ENCODE data around the gene PAXX. TPM values are rescaled to one million over a fixed set of nuclear protein-coding genes. Genes with fewer than 3 reads are reported as not detected.

Gene PAXX
- total RNA-seq, 1 experiment from 2014 or later = 27.8 TPM

GRCh38 chr9:136958473-136958872 lies 33.7 kb upstream of the PAXX start:
- Histone ChIP-seq H3K4me1 (peaks cover 3% of the 10 kb centered on the region; the same call in 1 of the 2 replicates), H3K36me3 (no peaks in the 10 kb centered on the region), H3K9me3 (replicated peaks) (no peaks in the 10 kb centered on the region), H3K27me3 (peaks cover 50% of the 10 kb centered on the region), H3K27ac (no peak overlapping the region), H3K4me3 (no peak overlapping the region)
- DNase-seq = no peak

GRCh38 chr9:136958898-136959850 lies 33.0 kb upstream of the PAXX start:
- no peak overlapping the region for H3K27ac ChIP-seq
- peaks cover 49% of the 10 kb centered on the region for H3K27me3 ChIP-seq
- no peaks in the 10 kb centered on the region for H3K36me3 ChIP-seq
- no peaks in the 10 kb centered on the region for H3K9me3 ChIP-seq (replicated peaks)
- peaks cover 3% of the 10 kb centered on the region; the same call in 1 of the 2 replicates for H3K4me1 ChIP-seq
- H3K4me3 ChIP-seq = no peak overlapping the region
- no peak for DNase-seq

GRCh38 chr9:136960212-136960937 lies 31.8 kb upstream of the PAXX start:
- no peaks in the 10 kb centered on the region for H3K9me3 ChIP-seq (replicated peaks)

GRCh38 chr9:136960938-136961275 lies 31.3 kb upstream of the PAXX start:
- no peak for DNase-seq
- H3K36me3 ChIP-seq = no peaks in the 10 kb centered on the region
- peaks cover 3% of the 10 kb centered on the region; the same call in 1 of the 2 replicates for H3K4me1 ChIP-seq
- H3K27me3 ChIP-seq = peaks cover 51% of the 10 kb centered on the region
- H3K4me3 ChIP-seq = no peak overlapping the region
- H3K27ac ChIP-seq = no peak overlapping the region
- no peaks in the 10 kb centered on the region for H3K9me3 ChIP-seq (replicated peaks)

More at GRCh38 chr9:136960212-136960937, 31.8 kb upstream of the PAXX start:
- Histone ChIP-seq H3K36me3 (no peaks in the 10 kb centered on the region), H3K4me3 (no peak overlapping the region), H3K27me3 (peaks cover 49% of the 10 kb centered on the region), H3K4me1 (peaks cover 3% of the 10 kb centered on the region; the same call in 1 of the 2 replicates), H3K27ac (no peak overlapping the region)
- no peak for DNase-seq

GRCh38 chr9:136961279-136962065 lies 30.8 kb upstream of the PAXX start:
- H3K27ac ChIP-seq = no peak overlapping the region
- H3K4me1 ChIP-seq = peaks cover 3% of the 10 kb centered on the region; the same call in 1 of the 2 replicates
- DNase-seq = no peak
- H3K4me3 ChIP-seq = no peak overlapping the region
- no peaks in the 10 kb centered on the region for H3K9me3 ChIP-seq (replicated peaks)
- H3K27me3 ChIP-seq = peaks cover 55% of the 10 kb centered on the region
- H3K36me3 ChIP-seq = no peaks in the 10 kb centered on the region

GRCh38 chr9:136962163-136962562 lies 30.1 kb upstream of the PAXX start:
- Histone ChIP-seq H3K4me3 (no peak overlapping the region), H3K9me3 (replicated peaks) (no peaks in the 10 kb centered on the region), H3K27me3 (peaks cover 58% of the 10 kb centered on the region), H3K27ac (no peak overlapping the region), H3K4me1 (peaks cover 3% of the 10 kb centered on the region; the same call in 1 of the 2 replicates), H3K36me3 (no peaks in the 10 kb centered on the region)
- DNase-seq = no peak

GRCh38 chr9:136962701-136963248 lies 29.4 kb upstream of the PAXX start:
- H3K36me3 ChIP-seq = no peaks in the 10 kb centered on the region
- DNase-seq = no peak
- H3K4me1 ChIP-seq = peaks cover 3% of the 10 kb centered on the region; the same call in 1 of the 2 replicates
- H3K9me3 ChIP-seq (replicated peaks) = no peaks in the 10 kb centered on the region
- H3K27me3 ChIP-seq = peaks cover 61% of the 10 kb centered on the region
- H3K27ac ChIP-seq = no peak overlapping the region
- H3K4me3 ChIP-seq = no peak overlapping the region

- Histone ChIP-seq H3K27me3 (peaks cover 67% of the 10 kb centered on the region), H3K4me3 (no peak overlapping the region), H3K36me3 (no peaks in the 10 kb centered on the region), H3K27ac (no peak overlapping the region), H3K9me3 (replicated peaks) (no peaks in the 10 kb centered on the region), H3K4me1 (peaks cover 3% of the 10 kb centered on the region; the same call in 1 of the 2 replicates)
- DNase-seq = no peak
Measured at GRCh38 chr9:136963341-136963740, 28.9 kb upstream of the PAXX start.

GRCh38 chr9:136963751-136964150 lies 28.5 kb upstream of the PAXX start:
- Histone ChIP-seq H3K4me3 (no peak overlapping the region), H3K9me3 (replicated peaks) (no peaks in the 10 kb centered on the region), H3K27me3 (peaks cover 68% of the 10 kb centered on the region), H3K27ac (no peak overlapping the region), H3K36me3 (no peaks in the 10 kb centered on the region), H3K4me1 (peaks cover 3% of the 10 kb centered on the region; the same call in 1 of the 2 replicates)
- no peak for DNase-seq

- H3K4me1 ChIP-seq = peaks cover 3% of the 10 kb centered on the region; the same call in 1 of the 2 replicates
- H3K4me3 ChIP-seq = no peak overlapping the region
- no peaks in the 10 kb centered on the region for H3K9me3 ChIP-seq (replicated peaks)
- no peak overlapping the region for H3K27ac ChIP-seq
- H3K36me3 ChIP-seq = no peaks in the 10 kb centered on the region
- peaks cover 66% of the 10 kb centered on the region for H3K27me3 ChIP-seq
- DNase-seq = no peak
Measured at GRCh38 chr9:136964171-136964689, 28.0 kb upstream of the PAXX start.

- H3K4me1 ChIP-seq = peaks cover 3% of the 10 kb centered on the region; the same call in 1 of the 2 replicates
- H3K27ac ChIP-seq = no peak overlapping the region
- no peak overlapping the region for H3K4me3 ChIP-seq
- no peaks in the 10 kb centered on the region for H3K9me3 ChIP-seq (replicated peaks)
- H3K27me3 ChIP-seq = peaks cover 63% of the 10 kb centered on the region
- no peaks in the 10 kb centered on the region for H3K36me3 ChIP-seq
- no peak for DNase-seq
Measured at GRCh38 chr9:136964833-136965422, 27.3 kb upstream of the PAXX start.

- DNase-seq = no peak
- Histone ChIP-seq H3K27ac (no peak overlapping the region), H3K4me1 (peaks cover 3% of the 10 kb centered on the region; the same call in 1 of the 2 replicates)
Measured at GRCh38 chr9:136965771-136966484, 26.3 kb upstream of the PAXX start.

More at GRCh38 chr9:136965771-136966484, 26.3 kb upstream of the PAXX start:
- no peaks in the 10 kb centered on the region for H3K36me3 ChIP-seq
- peaks cover 65% of the 10 kb centered on the region for H3K27me3 ChIP-seq
- no peaks in the 10 kb centered on the region for H3K9me3 ChIP-seq (replicated peaks)
- H3K4me3 ChIP-seq = no peak overlapping the region

Measured in SJCRH30 (cell line).